HG03175 (cell line): ENCODE results near the gene PRDM15.
"Not testable (repeated sequence)": the region's sequence is repeated elsewhere in the genome, so short reads cannot be mapped to it uniquely, and the experiment has no call there.

Experiments used
- ATAC-seq: cut with Tn5 transposase; IDR thresholded peaks from one replicate; pipeline ENCODE4 v1.9.1; 2021; ENCODE audit warnings: mild to moderate bottlenecking, moderate library complexity; ENCODE audit not compliant: unreplicated experiment

PRDM15 gene

DNA sequence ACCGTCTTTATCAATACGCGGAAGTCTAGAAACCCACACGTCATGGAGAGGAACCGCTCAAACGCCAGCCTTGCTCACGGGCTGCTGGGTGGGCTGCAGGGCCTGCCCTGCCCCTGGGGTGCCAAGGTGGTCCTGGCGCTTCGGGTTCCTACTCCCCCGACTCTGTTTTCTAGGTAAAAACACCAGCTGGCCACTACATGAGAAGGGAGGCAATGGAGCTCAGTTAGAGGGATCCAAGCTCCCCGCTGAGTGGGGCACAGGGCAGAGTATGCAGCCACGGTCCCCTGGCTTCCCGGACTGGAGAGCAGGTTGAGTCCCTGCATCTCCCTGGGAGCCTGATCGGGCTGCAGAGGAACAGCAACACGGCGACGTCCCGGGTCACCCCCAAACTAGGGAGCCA, 71.0 kb downstream of the PRDM15 start:
- ATAC-seq = no peak

DNA sequence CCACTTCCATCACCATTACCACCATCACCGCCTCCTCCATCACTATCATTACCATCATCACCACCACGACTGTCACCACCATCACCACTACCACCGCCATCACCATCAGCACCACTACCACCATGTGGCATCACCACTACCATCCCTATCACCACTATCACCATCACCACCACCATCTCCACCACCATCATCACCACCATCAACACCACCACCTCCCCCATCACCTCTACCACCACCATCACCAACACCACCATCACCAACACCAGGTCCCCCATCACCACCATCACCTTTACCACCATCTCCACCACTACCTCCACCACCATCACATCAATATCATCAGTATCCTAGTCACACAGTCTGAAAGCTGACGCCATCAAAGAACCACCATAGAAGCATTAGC, 72.4 kb downstream of the PRDM15 start:
- ATAC-seq = no peak

DNA sequence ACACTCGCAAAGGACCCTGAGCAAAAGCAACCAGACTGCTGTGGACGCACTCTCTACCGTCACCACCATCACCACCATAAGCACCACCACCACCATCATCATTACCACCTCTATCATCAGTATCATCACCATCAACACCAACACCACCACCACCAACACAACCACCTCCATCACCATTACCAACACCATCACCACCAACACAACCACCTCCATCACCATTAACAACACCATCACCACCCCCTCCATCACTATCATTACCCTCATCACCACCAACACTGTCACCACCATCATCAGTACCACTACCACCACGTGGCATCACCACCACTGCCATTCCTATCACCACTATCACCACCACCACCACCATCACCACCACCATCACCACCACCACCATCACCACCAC, 73.5 kb downstream of the PRDM15 start:
- no peak for ATAC-seq

DNA sequence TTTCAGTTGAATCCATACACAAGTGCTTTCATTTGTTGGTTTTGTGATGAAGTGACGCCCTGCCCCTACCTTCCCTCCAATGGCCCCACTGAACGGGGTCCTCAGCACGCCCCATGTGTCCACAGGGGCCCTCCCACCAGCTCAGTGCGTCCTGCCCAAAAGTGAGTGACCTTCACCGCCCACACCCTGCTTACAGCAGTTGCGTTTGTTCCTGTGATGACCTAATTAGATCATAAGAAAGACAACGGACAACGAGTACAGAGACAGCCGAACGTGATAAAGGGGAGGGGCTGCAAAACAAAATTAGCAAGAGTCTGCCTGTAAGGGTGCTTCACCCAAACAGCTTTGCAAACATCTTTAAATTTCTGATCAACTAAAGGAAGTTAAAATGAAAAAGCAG, 74.1 kb downstream of the PRDM15 start:
- ATAC-seq = no peak

DNA sequence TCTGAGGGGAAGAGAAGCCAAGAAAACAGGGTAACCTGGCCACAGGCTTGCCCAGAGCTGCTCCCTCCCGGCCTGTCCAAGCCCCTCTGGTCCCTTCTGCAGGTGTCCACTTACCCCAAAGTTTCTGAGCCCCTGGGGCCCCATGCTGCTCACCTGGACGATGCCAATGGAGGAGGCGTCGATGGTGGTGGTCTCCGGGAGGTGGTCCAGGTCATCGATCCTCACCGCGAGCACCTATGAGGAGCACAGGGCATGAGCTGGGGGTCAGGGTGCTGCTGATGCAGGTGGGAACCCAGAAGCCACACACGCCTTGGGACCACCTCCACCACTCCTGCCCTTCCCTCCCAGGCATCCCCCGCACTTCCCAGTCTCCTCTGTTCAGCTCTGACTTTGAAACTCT, 74.8 kb downstream of the PRDM15 start:
- no peak for ATAC-seq

DNA sequence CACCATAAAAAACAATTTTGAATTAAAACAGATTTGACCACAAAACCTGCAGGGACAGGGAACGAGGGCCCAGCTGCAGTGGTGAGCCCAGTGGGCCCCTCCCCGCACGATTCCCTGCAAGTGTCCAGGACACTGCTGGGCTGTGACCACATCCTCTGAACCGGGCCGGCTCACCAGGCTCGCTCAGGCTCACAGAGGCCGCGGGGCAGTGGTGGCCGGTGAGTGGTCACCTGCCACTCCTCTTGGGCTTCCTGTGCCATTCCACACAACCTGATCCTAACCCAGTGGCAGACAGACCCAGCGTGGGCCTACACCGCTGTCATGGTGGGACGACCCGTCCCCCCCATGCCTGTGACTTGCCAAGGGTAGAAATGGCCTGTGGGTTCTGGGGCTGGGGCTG, 75.8 kb downstream of the PRDM15 start:
- ATAC-seq = no peak

DNA sequence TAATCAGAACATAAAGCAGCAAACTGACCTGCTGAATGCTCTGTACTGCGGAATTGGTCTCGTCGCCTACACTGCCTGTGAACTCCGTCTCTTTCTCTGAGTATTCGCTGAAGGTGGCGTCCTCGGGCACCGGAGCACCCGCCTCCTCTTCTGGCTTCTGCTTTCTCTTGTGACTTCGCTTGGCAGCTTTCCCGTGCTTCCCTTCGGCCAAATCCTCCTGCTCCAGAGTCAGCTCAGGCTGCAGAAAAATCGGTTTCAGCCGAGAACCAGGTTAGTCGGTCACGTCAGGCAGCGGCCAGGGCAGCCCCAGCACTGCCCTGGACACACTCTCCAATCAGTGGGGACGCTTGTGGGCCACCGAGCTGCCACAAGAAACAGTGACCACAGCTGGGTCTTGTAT, 76.5 kb downstream of the PRDM15 start:
- no peak for ATAC-seq

DNA sequence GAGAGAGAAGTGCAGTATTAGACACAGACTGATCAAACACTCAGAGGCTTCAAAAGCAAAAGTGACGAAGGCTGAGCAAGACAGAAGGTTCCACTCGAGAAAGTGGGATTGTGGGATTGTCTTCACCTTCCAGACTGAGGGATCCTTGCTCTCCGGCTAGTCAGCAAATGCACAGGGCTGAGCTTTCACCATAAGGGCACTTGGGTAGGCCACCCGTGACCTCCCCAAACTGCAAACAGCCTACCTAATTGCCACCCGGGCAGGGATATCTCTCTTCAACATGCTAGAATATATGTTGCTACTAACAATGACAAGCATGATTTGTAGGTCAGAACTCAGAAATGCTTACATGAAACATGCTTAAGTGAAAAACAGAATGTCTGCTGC, 77.0 kb downstream of the PRDM15 start:
- ATAC-seq = no peak

DNA sequence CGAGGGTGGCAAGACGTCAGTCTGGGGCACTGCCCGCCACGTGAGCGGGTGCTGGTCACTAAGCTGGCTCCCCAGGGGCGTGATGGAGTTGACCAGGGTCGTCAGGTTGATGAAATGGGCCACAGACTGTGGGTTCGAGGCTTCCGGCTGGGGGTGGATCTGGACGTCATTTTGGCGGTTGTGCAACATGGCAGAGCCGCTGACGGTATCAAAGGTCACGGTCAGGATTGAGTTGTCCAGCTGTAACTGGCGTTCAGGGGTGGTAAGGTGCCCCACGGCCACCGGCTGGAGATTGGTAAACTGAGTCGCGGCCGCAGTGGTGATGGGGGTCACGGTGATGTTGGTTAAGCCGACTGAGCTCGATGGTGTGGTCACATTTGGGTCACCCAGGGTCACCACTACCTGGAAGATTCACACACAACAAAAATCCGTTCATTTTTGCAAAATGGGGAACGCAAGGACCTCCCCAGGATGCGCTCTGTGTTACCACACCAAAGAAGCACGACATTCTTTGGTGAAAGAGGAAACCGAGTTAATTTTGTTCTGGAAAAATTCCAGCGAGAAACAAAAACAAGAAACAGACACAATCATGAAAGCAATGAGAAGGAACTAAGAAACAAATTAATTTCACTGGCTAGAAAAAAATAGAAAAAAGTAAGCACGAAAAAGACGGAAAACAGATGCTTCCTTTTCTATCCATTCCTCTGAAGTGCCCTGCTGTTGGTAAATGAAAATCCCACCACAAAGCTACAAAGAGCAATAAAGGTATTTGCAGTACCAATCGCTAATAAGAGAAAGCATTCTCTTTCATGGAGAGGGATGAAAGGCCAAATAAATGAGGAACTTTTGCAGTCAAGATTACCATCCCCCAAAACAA, 77.6 kb downstream of the PRDM15 start:
- ATAC-seq = no peak

DNA sequence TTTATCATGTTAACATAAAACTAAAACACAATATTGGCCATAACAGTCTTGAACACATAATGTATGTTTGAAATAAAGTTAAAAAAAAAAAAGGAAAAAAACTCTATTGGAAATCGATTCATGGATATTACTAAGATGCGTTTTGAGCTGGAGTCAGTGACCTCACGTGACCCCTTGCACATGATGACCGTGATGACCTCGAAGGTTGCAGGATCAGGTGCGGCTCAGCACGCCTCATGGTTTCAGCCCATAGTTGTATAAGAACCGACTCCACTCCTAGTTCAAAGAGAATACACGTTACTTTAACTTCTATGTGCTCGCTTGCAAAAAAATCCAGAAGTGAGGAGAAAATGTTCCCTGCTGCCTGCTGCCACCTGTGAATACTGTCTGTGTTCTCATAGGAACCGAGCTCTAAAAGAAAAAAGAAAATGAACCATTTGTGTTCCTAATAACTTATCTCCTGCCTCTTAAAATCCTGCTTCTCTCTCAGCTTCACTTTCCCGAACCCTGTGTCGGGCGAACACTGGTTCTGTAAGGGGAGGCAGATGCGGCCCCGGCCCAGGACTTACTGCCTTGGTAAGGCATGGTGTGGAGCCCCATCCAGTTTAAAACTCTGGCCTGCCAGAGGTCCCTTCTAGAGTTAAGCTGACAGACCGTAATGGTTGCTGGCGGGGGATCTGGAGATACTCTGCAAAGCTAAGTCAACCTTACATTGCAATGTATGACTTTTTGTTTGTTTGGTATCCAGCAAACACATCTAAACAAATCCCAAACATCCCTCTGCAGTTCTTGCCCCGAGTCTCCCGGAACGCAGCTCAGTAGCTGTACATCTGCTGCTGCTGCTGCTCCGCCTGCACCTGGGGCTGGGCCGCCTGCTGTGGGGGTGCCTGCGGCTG, 78.5 kb downstream of the PRDM15 start:
- no peak for ATAC-seq

DNA sequence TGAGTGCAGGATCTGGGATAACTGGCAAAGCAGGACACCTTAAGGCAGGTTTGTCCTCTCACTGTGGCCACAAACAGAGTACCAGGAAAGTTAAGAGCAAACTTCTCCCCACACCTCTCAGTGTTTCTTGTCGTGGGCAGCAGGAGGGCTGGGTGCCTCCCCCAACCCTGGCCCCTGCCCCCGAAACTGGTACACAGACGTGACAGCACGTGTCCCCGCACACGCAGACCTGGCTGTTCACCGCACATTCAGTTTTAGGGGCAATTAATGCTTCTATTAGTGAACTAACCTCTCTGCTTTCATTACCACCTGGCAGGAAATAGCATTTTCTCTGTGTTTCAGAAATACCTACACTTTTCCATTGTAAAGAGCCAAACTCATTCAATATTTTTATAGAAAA, 79.4 kb downstream of the PRDM15 start:
- no peak for ATAC-seq

DNA sequence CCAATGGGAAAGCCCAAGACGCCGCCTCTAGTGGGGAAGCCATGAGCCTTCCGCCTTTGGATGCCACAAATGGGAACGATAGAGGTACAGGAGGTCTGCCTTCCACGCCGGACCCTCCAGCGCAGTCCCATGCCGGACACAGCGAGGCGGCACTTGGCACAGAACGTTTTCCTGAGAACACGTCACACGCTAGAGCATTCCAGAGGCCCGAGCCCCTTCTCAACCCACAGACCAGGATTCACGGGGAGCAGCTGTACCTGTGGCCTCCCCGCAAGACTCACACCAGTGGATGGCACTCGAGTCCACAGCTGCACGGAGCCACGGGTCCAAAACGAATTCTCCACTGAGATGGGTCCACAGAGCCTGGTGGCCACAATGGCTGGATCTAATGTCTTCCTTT, 80.8 kb downstream of the PRDM15 start:
- ATAC-seq = no peak

DNA sequence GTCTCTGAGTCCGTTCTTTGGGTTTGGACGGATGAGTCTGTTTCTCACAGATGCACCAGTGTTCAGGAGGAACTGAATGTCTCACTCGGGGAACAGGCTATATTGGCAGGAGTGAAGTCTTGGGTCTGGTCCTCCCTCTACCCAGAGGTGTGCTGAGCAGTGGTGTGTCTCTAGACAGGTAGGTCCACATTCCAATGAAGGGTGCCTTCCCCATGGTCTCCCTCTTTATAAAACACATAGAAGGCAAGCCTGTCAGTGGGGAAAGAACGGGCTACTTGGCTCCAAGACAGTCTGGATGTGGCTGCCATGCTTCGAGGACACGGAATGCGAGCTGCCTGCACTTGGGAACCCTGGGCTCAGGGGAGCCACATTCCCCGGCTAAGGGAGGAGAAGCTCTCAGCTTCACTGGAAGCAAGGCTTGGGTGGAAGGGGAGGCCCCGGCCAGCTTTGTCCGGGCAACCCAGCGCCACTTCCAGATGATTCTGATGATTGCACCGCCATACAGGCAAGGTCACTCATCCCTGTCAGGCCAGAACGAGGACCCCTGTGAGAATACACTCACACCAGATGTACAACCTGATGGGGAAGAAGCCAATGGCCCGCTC, 82.6 kb downstream of the PRDM15 start:
- ATAC-seq = no peak

DNA sequence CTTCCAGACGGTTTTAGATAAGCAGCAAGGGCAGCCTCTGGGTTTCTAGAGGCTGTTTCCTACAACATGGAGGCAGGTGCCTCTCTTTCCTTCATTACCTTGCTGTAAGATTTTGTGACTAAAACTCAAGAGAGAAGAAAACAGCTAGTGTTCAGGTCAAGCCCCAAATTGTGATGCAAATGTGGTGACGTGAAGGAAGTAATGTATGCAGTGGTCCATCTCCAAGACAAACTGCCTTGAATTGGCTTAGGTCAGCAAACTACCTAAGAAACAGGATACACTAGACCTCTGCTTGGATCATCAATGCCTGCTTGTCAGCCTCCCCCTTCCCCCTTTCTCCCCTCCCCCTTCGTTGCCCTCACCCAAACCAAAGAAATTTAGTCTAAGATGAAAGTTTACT, 83.4 kb downstream of the PRDM15 start:
- ATAC-seq = no peak

DNA sequence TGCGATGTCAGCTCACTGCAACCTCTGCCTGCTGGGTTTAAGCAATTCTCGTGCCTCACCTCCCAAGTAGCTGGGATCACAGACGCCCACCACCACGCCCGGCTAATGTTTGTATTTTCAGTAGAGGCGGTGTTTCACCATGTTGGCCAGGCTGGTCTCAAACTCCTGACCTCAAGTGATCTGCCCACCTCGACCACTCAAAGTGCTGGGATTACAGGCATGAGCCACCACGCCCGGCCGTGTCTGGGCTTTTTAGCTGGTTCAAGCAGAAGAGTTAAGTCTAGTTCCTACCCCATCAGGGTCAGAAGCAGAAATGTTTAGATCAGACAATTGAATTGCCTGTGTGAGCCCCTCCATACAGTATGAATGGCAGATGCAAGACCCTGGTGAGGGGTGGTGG, 84.5 kb downstream of the PRDM15 start:
- ATAC-seq = no peak

DNA sequence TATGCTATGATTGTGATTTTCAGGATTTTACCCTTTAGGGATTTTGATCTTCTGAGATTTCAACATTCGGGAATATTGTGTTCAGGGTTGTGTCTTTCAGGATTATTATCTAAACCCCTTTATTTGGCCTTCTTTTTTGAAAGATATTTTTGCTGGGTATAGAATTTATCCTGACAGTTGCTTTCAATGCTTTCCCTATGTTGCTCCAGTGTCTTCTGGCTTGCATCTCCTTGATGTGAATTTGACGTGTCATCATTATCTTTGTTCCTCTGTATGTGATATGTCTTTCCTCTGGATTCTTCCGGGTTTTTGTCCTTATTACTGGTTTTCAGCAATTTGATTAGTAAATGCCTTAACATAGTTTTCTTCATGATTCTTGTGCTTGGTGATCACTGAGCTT, 86.4 kb downstream of the PRDM15 start:
- no peak for ATAC-seq

DNA sequence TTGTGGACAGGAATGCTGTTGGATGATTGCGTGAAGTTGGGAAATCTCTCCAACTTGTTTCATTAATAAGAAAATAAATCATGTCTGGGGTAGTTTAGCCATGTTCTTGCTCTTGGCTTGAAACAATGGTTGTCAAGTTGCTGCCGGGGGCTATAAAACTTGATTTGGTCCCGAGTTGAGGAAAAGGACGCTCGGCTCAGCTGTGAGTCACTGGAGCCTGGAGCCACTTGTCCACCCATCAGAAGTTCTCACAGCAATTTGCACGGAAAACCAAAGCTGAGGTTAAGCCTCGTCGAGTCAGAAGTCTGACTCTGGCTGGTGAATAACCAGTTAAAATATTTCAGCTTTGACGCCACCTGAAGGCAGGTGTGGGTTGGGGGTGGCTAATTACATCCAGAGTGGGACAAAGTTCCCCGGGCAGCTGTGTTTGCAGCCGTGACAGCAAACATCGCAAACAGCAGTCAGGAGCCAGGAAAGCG, 92.6 kb downstream of the PRDM15 start:
- no peak for ATAC-seq

DNA sequence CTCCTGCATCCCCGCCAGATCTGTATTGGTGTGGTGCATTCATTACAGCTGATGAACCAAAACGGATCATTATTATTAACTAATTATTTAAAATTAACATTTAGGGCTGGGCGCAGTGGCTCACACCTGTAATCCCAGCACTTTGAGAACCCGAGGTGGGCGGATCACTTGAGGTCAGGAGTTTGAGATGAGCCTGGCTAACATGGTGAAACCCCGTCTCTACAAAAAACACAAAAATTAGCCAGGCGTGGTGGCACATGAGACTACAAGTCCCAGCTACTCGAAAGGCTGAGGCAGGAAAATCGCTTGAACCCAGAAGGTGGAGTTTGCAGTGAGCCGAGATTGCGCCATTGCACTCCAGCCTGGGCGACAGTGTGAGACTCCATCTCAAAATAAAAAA, 93.9 kb downstream of the PRDM15 start:
- ATAC-seq = not testable (repeated sequence)

DNA sequence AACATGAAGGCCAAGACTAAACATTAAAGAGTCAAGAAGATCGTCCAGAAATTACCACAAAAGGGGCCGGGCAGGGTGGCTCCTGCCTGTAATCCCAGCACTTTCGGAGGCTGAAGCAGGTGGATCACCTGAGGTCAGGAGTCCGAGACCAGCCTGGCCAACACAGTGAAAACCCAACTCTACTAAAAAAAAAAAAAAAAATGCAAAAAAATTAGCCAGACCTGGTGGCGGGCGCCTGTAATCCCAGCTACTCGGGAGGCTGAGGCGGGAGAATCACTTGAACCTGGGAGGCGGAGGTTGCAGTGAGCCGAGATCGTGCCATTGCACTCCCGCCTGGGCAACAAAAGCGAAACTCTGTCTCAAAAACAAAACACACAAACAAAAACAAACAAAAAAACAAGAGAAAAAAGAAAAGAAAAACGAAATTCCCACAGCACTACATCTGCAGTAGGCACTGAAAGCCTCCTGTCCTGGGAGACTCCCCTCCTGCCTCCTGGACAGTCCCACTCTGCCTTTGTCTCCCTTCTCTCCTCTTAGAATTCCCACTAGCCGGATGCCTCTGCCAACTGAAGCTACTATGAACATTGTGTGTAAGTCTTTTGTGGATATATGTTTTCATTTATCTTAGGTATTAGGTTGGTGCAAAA, 94.6 kb downstream of the PRDM15 start:
- ATAC-seq = no peak

DNA sequence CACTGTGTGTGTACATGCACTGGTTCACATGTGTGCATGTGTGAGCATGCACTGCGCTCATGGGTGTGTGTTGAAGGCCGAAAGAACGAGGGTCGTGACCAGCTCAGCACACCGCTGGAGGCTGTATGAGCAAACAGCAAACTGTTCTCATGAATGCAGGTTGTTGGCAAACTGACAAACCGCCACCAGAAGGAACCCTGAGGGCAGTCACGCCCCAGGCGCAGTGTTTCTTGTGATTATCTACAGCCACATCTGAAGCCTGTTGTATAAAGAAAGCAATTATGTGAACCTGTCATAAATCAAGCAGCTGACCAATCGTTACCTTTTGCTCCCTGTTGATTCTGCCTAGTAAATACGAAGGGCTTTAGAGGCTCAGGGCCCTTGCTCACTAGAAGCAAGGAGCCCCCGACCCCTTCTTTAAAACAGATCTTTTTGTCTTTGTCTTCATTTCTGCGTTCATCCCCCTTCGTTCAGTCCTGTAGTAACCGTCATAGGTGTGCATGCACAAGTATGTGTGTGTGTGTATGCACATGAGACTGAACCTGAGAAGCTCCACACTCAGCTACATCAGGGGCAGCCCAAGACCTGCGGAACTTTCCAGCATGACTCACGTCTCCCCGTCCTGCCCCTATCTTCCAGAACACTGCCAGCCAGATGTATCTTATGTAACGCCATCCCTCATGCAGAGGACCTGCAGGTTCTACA, 95.5 kb downstream of the PRDM15 start:
- ATAC-seq = no peak

DNA sequence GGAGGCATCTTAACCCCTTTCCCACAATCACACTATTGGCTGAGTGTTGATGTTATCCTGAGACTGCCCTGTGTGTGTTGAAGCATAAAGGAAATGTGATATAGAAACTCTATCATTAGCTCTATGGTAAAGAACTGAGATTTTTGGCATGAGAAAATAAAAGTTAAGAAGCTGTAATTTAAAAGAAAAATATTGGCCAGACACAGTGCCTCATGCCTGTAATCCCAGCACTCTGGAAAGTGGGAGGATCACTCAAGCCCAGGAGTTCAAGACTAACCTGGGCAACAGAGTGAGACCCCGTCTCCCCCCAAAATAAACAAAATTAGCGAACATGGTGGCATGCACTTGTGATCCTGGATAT, 98.1 kb downstream of the PRDM15 start:
- ATAC-seq = no peak
